ELR (cell line): ENCODE measurements around the gene MECR.

ENCODE experiments used
- DNase-seq: peaks from one replicate; pipeline ENCODE4 v3.0.0-alpha.2; 2015; ENCODE audit warnings: low read depth

MECR gene

GRCh38 chr1:29255134-29255666 is 24.5 kb upstream of the MECR start:
- no peak for DNase-seq

- no peak for DNase-seq
Observed at GRCh38 chr1:29254346-29254745, 23.6 kb upstream of the MECR start.

- DNase-seq, result no peak
Observed at GRCh38 chr1:29253180-29253579, 22.4 kb upstream of the MECR start.

GRCh38 chr1:29251164-29252124 is 20.7 kb upstream of the MECR start:
- DNase-seq, result no peak

GRCh38 chr1:29249951-29250581 is 19.3 kb upstream of the MECR start:
- no peak for DNase-seq

- DNase-seq, result peak; percentile 34
Observed at GRCh38 chr1:29249170-29249691, 18.5 kb upstream of the MECR start.

GRCh38 chr1:29248409-29248808 is 17.7 kb upstream of the MECR start:
- DNase-seq, result no peak

GRCh38 chr1:29247571-29248273 is 17.0 kb upstream of the MECR start:
- no peak for DNase-seq

GRCh38 chr1:29247044-29247443 is 16.3 kb upstream of the MECR start:
- DNase-seq, result no peak

GRCh38 chr1:29245876-29246275 is 15.1 kb upstream of the MECR start:
- peak; percentile 52 for DNase-seq

GRCh38 chr1:29245261-29245660 is 14.5 kb upstream of the MECR start:
- DNase-seq, result no peak

- peak; percentile 89 for DNase-seq
Observed at GRCh38 chr1:29243871-29244200, 13.1 kb upstream of the MECR start.

- peak; percentile 72 for DNase-seq
Observed at GRCh38 chr1:29243023-29243870, 12.5 kb upstream of the MECR start.

- no peak for DNase-seq
Observed at GRCh38 chr1:29240986-29241385, 10.3 kb upstream of the MECR start.

- DNase-seq, result no peak
Observed at GRCh38 chr1:29240400-29240837, 9.7 kb upstream of the MECR start.

- peak; percentile 25 for DNase-seq
Observed at GRCh38 chr1:29239142-29239541, 8.4 kb upstream of the MECR start.

- DNase-seq, result no peak
Observed at GRCh38 chr1:29238620-29239002, 7.9 kb upstream of the MECR start.

- DNase-seq, result peak; percentile 34
Observed at GRCh38 chr1:29237852-29238619, 7.3 kb upstream of the MECR start.

GRCh38 chr1:29237129-29237821 is 6.5 kb upstream of the MECR start:
- peak; percentile 46 for DNase-seq

- DNase-seq, result peak; percentile 23
Observed at GRCh38 chr1:29236712-29237128, 6.0 kb upstream of the MECR start.
